Measurements from ENCODE around the gene P2RY12. TPM values are rescaled to one million over a fixed set of nuclear protein-coding genes. Genes with fewer than 3 reads are reported as not detected.

The P2RY12 gene
- total and polyA plus RNA-seq, 9 of the 15 experiments (the other 6 are each of a cell fraction or from before 2014, with no cell fraction given) = not detected

DNA sequence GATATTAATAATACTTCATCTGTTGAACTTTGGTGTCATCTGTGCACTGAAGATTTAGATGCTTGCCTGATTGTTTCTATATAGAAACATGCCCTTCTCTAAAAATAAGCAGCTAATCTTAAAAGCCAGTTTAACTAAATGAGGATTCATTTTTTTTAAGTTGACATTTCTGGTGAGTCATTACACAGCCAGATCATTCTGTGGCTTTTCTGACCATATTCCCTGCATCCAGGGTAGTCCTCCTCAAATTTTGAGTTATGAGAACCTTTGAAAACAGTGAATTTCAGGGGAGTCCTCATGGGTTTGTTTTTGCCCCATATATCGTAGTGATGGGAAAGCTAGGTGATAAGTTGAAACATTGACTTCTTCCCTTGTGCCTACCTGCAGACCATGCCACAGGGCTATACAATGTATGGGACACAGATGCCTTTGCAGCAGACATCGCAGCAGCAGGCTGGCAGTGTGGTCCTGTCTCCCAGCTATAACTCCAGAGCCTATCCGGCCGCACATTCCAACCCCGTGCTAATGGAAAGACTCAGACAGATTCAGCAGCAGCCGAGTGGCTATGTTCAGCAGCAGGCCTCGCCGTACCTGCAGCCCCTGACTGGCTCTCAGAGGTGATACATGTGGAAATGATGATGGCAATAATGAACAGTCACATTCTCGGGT lies 26.5 kb upstream of the P2RY12 start:
- Histone ChIP-seq H3K4me2 (ENCODE audit: insufficient read depth, low read length) (no peak overlapping the region), H2AFZ (ENCODE audit: low read depth, low read length) (no peak overlapping the region), H3K27ac (ENCODE audit: extremely low read depth, low read depth, low read length) (no peak overlapping the region), H3K27me3 (ENCODE audit: control insufficient read depth in 2 of 2, insufficient read depth in 2 of 2, low read length in 2 of 2) (peaks cover 0 to 5% of the 10 kb centered on the region in 2 experiments; a peak in 2 of 5 replicates), H3K4me3 (no peak overlapping the region), H3K4me1 (replicated peaks in 1 of 2; ENCODE audit: control insufficient read depth in 2 of 2, insufficient read depth in 2 of 2, low read length in 2 of 2) (no peaks in the 10 kb centered on the region), H4K20me1 (replicated peaks; ENCODE audit: control insufficient read depth, insufficient read depth, low read length) (no peaks in the 10 kb centered on the region), H3K36me3 (ENCODE audit: control insufficient read depth, insufficient read depth, low read length) (no peaks in the 10 kb centered on the region), H3K79me2 (ENCODE audit: control insufficient read depth, insufficient read depth, low read length) (no peaks in the 10 kb centered on the region), H3K9ac (ENCODE audit: insufficient read depth in 1 of 2, low read depth in 2 of 2, low read length in 2 of 2) (no peak overlapping the region), H3K9me3 (replicated peaks; ENCODE audit: control insufficient read depth, insufficient read depth, low read depth, low read length) (no peaks in the 10 kb centered on the region; the same call in 1 of the 2 replicates), H3K9me1 (ENCODE audit: control insufficient read depth, insufficient read depth, low read length) (no peaks in the 10 kb centered on the region)
- intact Hi-C loops (cut with micrococcal nuclease) = no loop called here
- DNase-seq (ENCODE audit: extremely low read depth in 1 of 4, low spot score in 3 of 4) (no peak), FAIRE-seq (no peak), ATAC-seq (no peak)
- 2% methylated on average over 9 of the region's 9 CpGs for WGBS (ENCODE audit: insufficient coverage, low coverage, missing lambda C conversion rate)
- no TSS peak for BruUV-seq (replicated peaks)
- in situ Hi-C loops (cut with MboI) = no loop called here
- POLR2A ChIA-PET = no interaction called here
- CTCF ChIA-PET (ENCODE audit: low intra/inter-chr PET ratio) = no interaction called here
- TF ChIP-seq YY1 (IDR thresholded peaks at IDR 0.05; ENCODE audit: borderline replicate concordance in 1 of 3, control insufficient read depth in 1 of 3, extremely low read depth in 1 of 3, insufficient read depth in 3 of 3, insufficient read length in 1 of 3, insufficient replicate concordance in 2 of 3, low read depth in 1 of 3, low read length in 2 of 3) = no peak
- TF ChIP-seq ZNF785 (CRISPR knock-in tag; IDR thresholded peaks at IDR 0.05) = no peak
- TF ChIP-seq CBFA2T3 (IDR thresholded peaks at IDR 0.05) = no peak
- TF ChIP-seq CEBPB (tag; IDR thresholded peaks at IDR 0.05) = no peak
- no peak for TF ChIP-seq THRAP3 (IDR thresholded peaks at IDR 0.05; ENCODE audit: borderline replicate concordance)
- TF ChIP-seq KDM2B (CRISPR knock-in tag; IDR thresholded peaks at IDR 0.05) = no peak
- TF ChIP-seq, protein P1, sequence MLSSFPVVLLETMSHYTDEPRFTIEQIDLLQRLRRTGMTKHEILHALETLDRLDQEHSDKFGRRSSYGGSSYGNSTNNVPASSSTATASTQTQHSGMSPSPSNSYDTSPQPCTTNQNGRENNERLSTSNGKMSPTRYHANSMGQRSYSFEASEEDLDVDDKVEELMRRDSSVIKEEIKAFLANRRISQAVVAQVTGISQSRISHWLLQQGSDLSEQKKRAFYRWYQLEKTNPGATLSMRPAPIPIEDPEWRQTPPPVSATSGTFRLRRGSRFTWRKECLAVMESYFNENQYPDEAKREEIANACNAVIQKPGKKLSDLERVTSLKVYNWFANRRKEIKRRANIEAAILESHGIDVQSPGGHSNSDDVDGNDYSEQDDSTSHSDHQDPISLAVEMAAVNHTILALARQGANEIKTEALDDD (IDR thresholded peaks at IDR 0.05) = no peak
- no peak for TF ChIP-seq E2F3 (CRISPR knock-in tag; IDR thresholded peaks at IDR 0.05)
- no peak for TF ChIP-seq ETV5 (CRISPR knock-in tag; IDR thresholded peaks at IDR 0.05; ENCODE audit: low read depth)
- no peak for TF ChIP-seq MCM7 (IDR thresholded peaks at IDR 0.05)
- TF ChIP-seq ATF1 (CRISPR knock-in tag; IDR thresholded peaks at IDR 0.05) = no peak
- no peak for TF ChIP-seq ATF1 (tag; IDR thresholded peaks at IDR 0.05)
- no peak for TF ChIP-seq ZNF561 (CRISPR knock-in tag; conservative IDR thresholded peaks at IDR 0.05)
- TF ChIP-seq NR4A1 (CRISPR knock-in tag; IDR thresholded peaks at IDR 0.05) = no peak
- no peak for TF ChIP-seq NR4A1 (tag; IDR thresholded peaks at IDR 0.05)
- TF ChIP-seq, protein P2, sequence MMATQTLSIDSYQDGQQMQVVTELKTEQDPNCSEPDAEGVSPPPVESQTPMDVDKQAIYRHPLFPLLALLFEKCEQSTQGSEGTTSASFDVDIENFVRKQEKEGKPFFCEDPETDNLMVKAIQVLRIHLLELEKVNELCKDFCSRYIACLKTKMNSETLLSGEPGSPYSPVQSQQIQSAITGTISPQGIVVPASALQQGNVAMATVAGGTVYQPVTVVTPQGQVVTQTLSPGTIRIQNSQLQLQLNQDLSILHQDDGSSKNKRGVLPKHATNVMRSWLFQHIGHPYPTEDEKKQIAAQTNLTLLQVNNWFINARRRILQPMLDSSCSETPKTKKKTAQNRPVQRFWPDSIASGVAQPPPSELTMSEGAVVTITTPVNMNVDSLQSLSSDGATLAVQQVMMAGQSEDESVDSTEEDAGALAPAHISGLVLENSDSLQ (IDR thresholded peaks at IDR 0.05) = no peak
- TF ChIP-seq, protein P3, sequence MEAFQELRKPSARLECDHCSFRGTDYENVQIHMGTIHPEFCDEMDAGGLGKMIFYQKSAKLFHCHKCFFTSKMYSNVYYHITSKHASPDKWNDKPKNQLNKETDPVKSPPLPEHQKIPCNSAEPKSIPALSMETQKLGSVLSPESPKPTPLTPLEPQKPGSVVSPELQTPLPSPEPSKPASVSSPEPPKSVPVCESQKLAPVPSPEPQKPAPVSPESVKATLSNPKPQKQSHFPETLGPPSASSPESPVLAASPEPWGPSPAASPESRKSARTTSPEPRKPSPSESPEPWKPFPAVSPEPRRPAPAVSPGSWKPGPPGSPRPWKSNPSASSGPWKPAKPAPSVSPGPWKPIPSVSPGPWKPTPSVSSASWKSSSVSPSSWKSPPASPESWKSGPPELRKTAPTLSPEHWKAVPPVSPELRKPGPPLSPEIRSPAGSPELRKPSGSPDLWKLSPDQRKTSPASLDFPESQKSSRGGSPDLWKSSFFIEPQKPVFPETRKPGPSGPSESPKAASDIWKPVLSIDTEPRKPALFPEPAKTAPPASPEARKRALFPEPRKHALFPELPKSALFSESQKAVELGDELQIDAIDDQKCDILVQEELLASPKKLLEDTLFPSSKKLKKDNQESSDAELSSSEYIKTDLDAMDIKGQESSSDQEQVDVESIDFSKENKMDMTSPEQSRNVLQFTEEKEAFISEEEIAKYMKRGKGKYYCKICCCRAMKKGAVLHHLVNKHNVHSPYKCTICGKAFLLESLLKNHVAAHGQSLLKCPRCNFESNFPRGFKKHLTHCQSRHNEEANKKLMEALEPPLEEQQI (IDR thresholded peaks at IDR 0.05) = no peak

Measured in K562 (cell line).